NCI-H345 treated with DMSO at 0.1 percent for 48 hours (cell line): ENCODE measurements around the gene TKFC.
"Not testable (repeated sequence)": the region's sequence is repeated elsewhere in the genome, so short reads cannot be mapped to it uniquely, and the experiment has no call there.

ENCODE experiments used
- DNase-seq: peaks from one replicate; lab custom pipeline; 2025; ENCODE audit not compliant: unreplicated experiment; lab: John Stamatoyannopoulos, UW

TKFC gene

GRCh38 chr11:61367406-61367805 is 34.4 kb downstream of the TKFC start:
- no peak for DNase-seq

- no peak for DNase-seq
Measured at GRCh38 chr11:61368646-61369045, 35.6 kb downstream of the TKFC start.

- DNase-seq: no peak
Measured at GRCh38 chr11:61369372-61370348, 36.6 kb downstream of the TKFC start.

GRCh38 chr11:61370349-61371005 is 37.4 kb downstream of the TKFC start:
- DNase-seq: no peak

- DNase-seq: no peak
Measured at GRCh38 chr11:61372659-61373420, 39.8 kb downstream of the TKFC start.

GRCh38 chr11:61375761-61376108 is 42.7 kb downstream of the TKFC start:
- DNase-seq: no peak

GRCh38 chr11:61377461-61378160 is 44.6 kb downstream of the TKFC start:
- DNase-seq: no peak

- no peak for DNase-seq
Measured at GRCh38 chr11:61378713-61379313, 45.8 kb downstream of the TKFC start.

GRCh38 chr11:61380884-61381283 is 47.9 kb downstream of the TKFC start:
- no peak for DNase-seq

- not testable (repeated sequence) for DNase-seq
Measured at GRCh38 chr11:61383859-61384258, 50.8 kb downstream of the TKFC start.

- no peak for DNase-seq
Measured at GRCh38 chr11:61384271-61385242, 51.5 kb downstream of the TKFC start.

GRCh38 chr11:61390161-61390560 is 57.1 kb downstream of the TKFC start:
- DNase-seq: no peak

- no peak for DNase-seq
Measured at GRCh38 chr11:61392981-61393595, 60.1 kb downstream of the TKFC start.
